HEK293 (cell line): ENCODE measurements around the gene BMP5.

Source experiments
- CTCF ChIA-PET: fragments of 350-600 bp; formaldehyde crosslinking; extraction: SDS; loops from one replicate; lab custom pipeline; 2021; ENCODE audit warnings: antibody characterized with exemption; lab: Yijun Ruan, JAX
- POLR2A ChIA-PET: fragments of 300-600 bp; formaldehyde crosslinking; extraction: SDS; loops from one replicate; lab custom pipeline; 2020; ENCODE audit warnings: antibody characterized with exemption, inconsistent platforms; lab: Yijun Ruan, JAX
- H3K27ac ChIP-seq: fragments of 200-500 bp; sonication (Bioruptor generic); 2 replicates; pipeline ENCODE4 v1.5.1; 2014; ENCODE audit warnings: low read depth, low read length, control low read depth, inconsistent platforms; ENCODE audit errors: extremely low read depth
- H3K36me3 ChIP-seq, 2 experiments: fragments of 200-500 bp in 1 of 2; sonication (Bioruptor generic) in 1 of 2; 1 replicate in 1 of 2; 2 replicates in 1 of 2; pipeline ENCODE4 v1.5.1; 2014 to 2017; ENCODE audit warnings: inconsistent platforms in 2 of 2, low read length in 2 of 2; ENCODE audit not compliant: control insufficient read depth in 2 of 2, insufficient read depth in 1 of 2
- H3K4me1 ChIP-seq: fragments of 200-500 bp; sonication (Bioruptor generic); 2 replicates; pipeline ENCODE4 v1.5.1; 2014; ENCODE audit warnings: mild to moderate bottlenecking, low read length, inconsistent platforms; ENCODE audit not compliant: control insufficient read depth, insufficient read depth
- H3K4me3 ChIP-seq: 2 replicates; pipeline ENCODE4 v1.5.1; 2011; ENCODE audit warnings: low read depth, mild to moderate bottlenecking, control low read depth, low read length, moderate library complexity
- H3K9me3 ChIP-seq: fragments of 200-500 bp; sonication (Bioruptor generic); 2 replicates; pipeline ENCODE4 v1.5.1; 2014; ENCODE audit warnings: low read depth, low read length, inconsistent platforms; ENCODE audit not compliant: control insufficient read depth, insufficient read depth
- BCL11B ChIP-seq: fragments of 450-650 bp; formaldehyde crosslinking; IDR thresholded peaks from 2 replicates; pipeline ENCODE4 v1.5.1; 2016; ENCODE audit warnings: low read depth, missing biosample characterization, missing genetic modification characterization
- EGR2 ChIP-seq: fragments of 450-650 bp; formaldehyde crosslinking; IDR thresholded peaks from 2 replicates; pipeline ENCODE4 v1.5.1; 2016; ENCODE audit warnings: low read depth, missing biosample characterization, missing genetic modification characterization
- PBX3 ChIP-seq: sonication (generic); formaldehyde crosslinking; IDR thresholded peaks from 2 replicates; pipeline ENCODE4 v1.8.1; 2022; ENCODE audit warnings: mild to moderate bottlenecking, moderate library complexity, missing genetic modification reagents
- PRDM2 ChIP-seq: fragments of 450-650 bp; formaldehyde crosslinking; IDR thresholded peaks from 2 replicates; pipeline ENCODE4 v1.5.1; 2016; ENCODE audit warnings: missing biosample characterization, missing genetic modification characterization, borderline replicate concordance
- PRDM6 ChIP-seq: fragments of 450-650 bp; formaldehyde crosslinking; IDR thresholded peaks from 2 replicates; pipeline ENCODE4 v1.5.1; 2017; ENCODE audit warnings: missing biosample characterization, missing genetic modification characterization
- TSHZ1 ChIP-seq: fragments of 450-650 bp; formaldehyde crosslinking; IDR thresholded peaks from 2 replicates; pipeline ENCODE4 v1.5.1; 2016; ENCODE audit warnings: missing biosample characterization, missing genetic modification characterization, borderline replicate concordance
- ZBTB48 ChIP-seq: fragments of 450-650 bp; formaldehyde crosslinking; IDR thresholded peaks from 2 replicates; pipeline ENCODE4 v1.5.1; 2016; ENCODE audit warnings: missing biosample characterization, missing genetic modification characterization
- ZFHX2 ChIP-seq: fragments of 450-650 bp; formaldehyde crosslinking; conservative IDR thresholded peaks from 2 replicates; pipeline ENCODE4 v1.5.1; 2016; ENCODE audit warnings: missing biosample characterization, missing genetic modification characterization
- ZNF112 ChIP-seq: fragments of 450-650 bp; formaldehyde crosslinking; IDR thresholded peaks from 2 replicates; pipeline ENCODE4 v1.5.0; 2017; ENCODE audit warnings: missing biosample characterization, missing genetic modification characterization
- ZNF132 ChIP-seq: fragments of 450-650 bp; formaldehyde crosslinking; IDR thresholded peaks from 2 replicates; pipeline ENCODE4 v1.5.1; 2017; ENCODE audit warnings: missing biosample characterization, missing genetic modification characterization, borderline replicate concordance
- ZNF394 ChIP-seq: fragments of 450-650 bp; formaldehyde crosslinking; IDR thresholded peaks from 2 replicates; pipeline ENCODE4 v1.5.1; 2016; ENCODE audit warnings: missing biosample characterization, missing genetic modification characterization, mild to moderate bottlenecking, moderate library complexity, borderline replicate concordance
- ZNF416 ChIP-seq: fragments of 450-650 bp; formaldehyde crosslinking; IDR thresholded peaks from 2 replicates; pipeline ENCODE4 v1.5.1; 2016; ENCODE audit warnings: missing biosample characterization, missing genetic modification characterization
- ZNF473 ChIP-seq: fragments of 450-650 bp; formaldehyde crosslinking; IDR thresholded peaks from 2 replicates; pipeline ENCODE4 v1.5.1; 2017; ENCODE audit warnings: missing biosample characterization, missing genetic modification characterization
- ZNF501 ChIP-seq: fragments of 450-650 bp; formaldehyde crosslinking; IDR thresholded peaks from 2 replicates; pipeline ENCODE4 v1.5.1; 2016; ENCODE audit warnings: missing biosample characterization, missing genetic modification characterization
- ZNF596 ChIP-seq: fragments of 450-650 bp; IDR thresholded peaks from 2 replicates; pipeline ENCODE4 v1.5.0; 2018; ENCODE audit warnings: missing biosample characterization, mild to moderate bottlenecking, missing genetic modification characterization, moderate library complexity
- ZNF623 ChIP-seq: fragments of 450-650 bp; formaldehyde crosslinking; IDR thresholded peaks from 2 replicates; pipeline ENCODE4 v1.5.1; 2016; ENCODE audit warnings: missing biosample characterization, missing genetic modification characterization
- ZNF76 ChIP-seq: fragments of 450-650 bp; formaldehyde crosslinking; IDR thresholded peaks from 2 replicates; pipeline ENCODE4; 2016; ENCODE audit warnings: low read depth, missing biosample characterization, missing genetic modification characterization, borderline replicate concordance

Gene BMP5

GRCh38 chr6:55734256-55734655 lies 141.1 kb downstream of the BMP5 start:
- H3K4me3 ChIP-seq = no peak overlapping the region
- TF ChIP-seq ZNF596 (tag by site-specific recombination) (no peak), ZNF394 (tag by site-specific recombination) (no peak), ZNF112 (tag by site-specific recombination) (no peak), ZFHX2 (tag by site-specific recombination) (no peak), BCL11B (tag by site-specific recombination) (no peak), ZNF623 (no peak), ZNF501 (tag by site-specific recombination) (no peak), ZNF473 (tag by site-specific recombination) (no peak), EGR2 (tag by site-specific recombination) (no peak), ZBTB48 (no peak), TSHZ1 (no peak), ZNF416 (tag by site-specific recombination) (no peak), ZNF76 (no peak), PRDM2 (tag by site-specific recombination) (no peak), ZNF132 (tag by site-specific recombination) (no peak), PRDM6 (no peak), PBX3 (CRISPR knock-in tag) (no peak)
- H3K4me1 ChIP-seq = no peaks in the 10 kb centered on the region
- H3K9me3 ChIP-seq = no peaks in the 10 kb centered on the region; the same call in 1 of the 2 replicates
- ChIA-PET POLR2A (no interaction called here), CTCF (no interaction called here)
- no peak overlapping the region for H3K27ac ChIP-seq
- H3K36me3 ChIP-seq = no peaks in the 10 kb centered on the region
